Kidney epithelial cell (primary cell): Measurements from ENCODE around the gene MASTL. TPM values are rescaled to one million over a fixed set of nuclear protein-coding genes. Genes with fewer than 3 reads are reported as not detected.
A peak's percentile ranks its signal among the peaks of the same experiment; 100 is the strongest.

ENCODE experiments used
- DNase-seq: peaks from one replicate; pipeline ENCODE4 v3.0.0-alpha.2; 2010; ENCODE audit warnings: low read depth
- H3K27me3 ChIP-seq: 2 replicates; pipeline ENCODE4 v1.6.0; 2011; ENCODE audit warnings: low read length; ENCODE audit not compliant: control insufficient read depth, insufficient read depth
- H3K36me3 ChIP-seq: 2 replicates; pipeline ENCODE4 v1.5.1; 2011; ENCODE audit warnings: low read length; ENCODE audit not compliant: control insufficient read depth, insufficient read depth
- H3K4me3 ChIP-seq: 2 replicates; pipeline ENCODE4 v1.5.1; 2011; ENCODE audit warnings: low read depth, mild to moderate bottlenecking, control low read depth, low read length
- total RNA-seq: library from RNA; depleted of rRNA; stranded (reverse); fragments of >200 nt; gene quantifications from 2 replicates; pipeline ENCODE4 v1.2.3, GENCODE V29; 2015
- TF ChIP-seq, protein P1 (sequence below): IDR thresholded peaks from 2 replicates; pipeline ENCODE4 v1.5.1; 2011; ENCODE audit warnings: mild to moderate bottlenecking, moderate library complexity, low read length, control low read depth, inconsistent platforms; ENCODE audit not compliant: insufficient read depth, poor library complexity, severe bottlenecking

Gene MASTL
- total RNA-seq, 1 donor from 2014 or later = 11.0 TPM

DNA sequence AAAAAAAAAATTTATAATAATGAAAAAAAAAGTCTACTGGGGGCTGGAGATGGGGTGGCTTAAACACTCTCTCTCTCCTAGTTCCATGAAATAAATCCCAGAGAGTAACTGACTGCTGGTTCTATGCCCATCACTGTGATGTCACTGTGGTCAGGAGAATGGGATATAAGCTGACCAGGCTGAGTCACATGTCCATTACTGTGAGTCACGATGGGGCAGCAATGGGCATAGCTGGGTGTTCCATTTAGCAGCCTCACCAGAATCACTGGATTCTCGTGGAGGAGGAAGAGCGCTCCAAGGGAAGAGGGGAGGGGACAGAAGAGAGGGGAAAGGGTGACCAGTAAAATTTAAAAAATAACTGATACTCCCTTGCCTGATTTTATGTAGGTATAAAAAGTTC is 37.1 kb downstream of the MASTL start:
- H3K27me3 ChIP-seq = no peaks in the 10 kb centered on the region
- H3K36me3 ChIP-seq = no peaks in the 10 kb centered on the region
- peak; percentile 92 for DNase-seq
- TF ChIP-seq, protein P1, sequence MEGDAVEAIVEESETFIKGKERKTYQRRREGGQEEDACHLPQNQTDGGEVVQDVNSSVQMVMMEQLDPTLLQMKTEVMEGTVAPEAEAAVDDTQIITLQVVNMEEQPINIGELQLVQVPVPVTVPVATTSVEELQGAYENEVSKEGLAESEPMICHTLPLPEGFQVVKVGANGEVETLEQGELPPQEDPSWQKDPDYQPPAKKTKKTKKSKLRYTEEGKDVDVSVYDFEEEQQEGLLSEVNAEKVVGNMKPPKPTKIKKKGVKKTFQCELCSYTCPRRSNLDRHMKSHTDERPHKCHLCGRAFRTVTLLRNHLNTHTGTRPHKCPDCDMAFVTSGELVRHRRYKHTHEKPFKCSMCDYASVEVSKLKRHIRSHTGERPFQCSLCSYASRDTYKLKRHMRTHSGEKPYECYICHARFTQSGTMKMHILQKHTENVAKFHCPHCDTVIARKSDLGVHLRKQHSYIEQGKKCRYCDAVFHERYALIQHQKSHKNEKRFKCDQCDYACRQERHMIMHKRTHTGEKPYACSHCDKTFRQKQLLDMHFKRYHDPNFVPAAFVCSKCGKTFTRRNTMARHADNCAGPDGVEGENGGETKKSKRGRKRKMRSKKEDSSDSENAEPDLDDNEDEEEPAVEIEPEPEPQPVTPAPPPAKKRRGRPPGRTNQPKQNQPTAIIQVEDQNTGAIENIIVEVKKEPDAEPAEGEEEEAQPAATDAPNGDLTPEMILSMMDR = no peak
- H3K4me3 ChIP-seq = no peak overlapping the region

DNA sequence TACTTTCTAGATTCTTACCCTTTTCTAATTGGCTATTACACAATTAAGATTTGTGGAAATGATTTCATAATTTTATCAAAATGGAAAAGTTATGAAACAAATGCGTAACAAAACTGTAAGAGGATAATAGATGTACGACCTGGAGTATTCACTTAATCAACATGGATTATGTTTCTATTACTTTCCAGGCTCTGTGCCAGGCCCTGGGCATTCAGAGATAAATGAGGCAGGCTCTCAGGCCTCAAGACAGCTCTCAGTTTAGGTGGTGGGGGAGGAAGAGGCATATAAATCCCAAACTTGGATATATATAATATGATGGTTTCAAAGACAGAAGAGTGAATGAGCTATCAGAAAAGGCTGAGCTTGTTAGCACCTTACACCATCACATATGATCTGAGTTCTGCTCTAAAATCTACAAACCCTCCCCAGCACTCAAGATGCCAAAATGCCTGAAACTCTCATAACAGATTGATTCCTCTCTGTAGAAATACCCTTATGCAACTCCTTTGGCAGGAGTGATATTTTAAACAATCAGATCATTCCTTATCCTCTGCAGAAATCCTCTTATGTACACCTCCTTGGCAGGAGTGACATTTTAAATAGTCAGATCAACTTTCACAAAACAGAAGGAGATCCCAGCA is 42.9 kb downstream of the MASTL start:
- Histone ChIP-seq H3K4me3 (no peak overlapping the region), H3K27me3 (no peaks in the 10 kb centered on the region), H3K36me3 (no peaks in the 10 kb centered on the region)
- DNase-seq = no peak
- TF ChIP-seq, protein P1 = no peak

DNA sequence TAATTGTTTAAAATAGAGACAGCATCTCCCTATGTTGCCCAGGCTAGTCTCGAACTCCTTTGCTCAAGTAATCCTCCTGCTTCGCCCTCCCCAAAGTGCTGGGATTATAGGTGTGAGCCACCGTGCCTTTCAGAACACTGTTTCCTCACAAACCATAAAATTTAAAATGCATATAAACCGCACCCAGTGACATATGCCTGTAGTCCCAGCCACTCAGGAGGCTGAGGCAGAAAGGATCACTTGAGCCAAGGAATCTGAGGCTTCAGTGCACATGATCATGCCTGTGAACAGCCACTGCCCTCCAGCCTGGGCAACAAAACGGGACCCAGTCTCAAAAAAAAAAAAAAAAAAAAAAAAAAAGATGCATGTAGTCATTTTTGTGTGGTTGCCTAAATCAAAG is 48.7 kb downstream of the MASTL start:
- H3K36me3 ChIP-seq = no peaks in the 10 kb centered on the region
- DNase-seq = no peak
- no peak overlapping the region for H3K4me3 ChIP-seq
- TF ChIP-seq, protein P1 = no peak
- no peaks in the 10 kb centered on the region for H3K27me3 ChIP-seq

DNA sequence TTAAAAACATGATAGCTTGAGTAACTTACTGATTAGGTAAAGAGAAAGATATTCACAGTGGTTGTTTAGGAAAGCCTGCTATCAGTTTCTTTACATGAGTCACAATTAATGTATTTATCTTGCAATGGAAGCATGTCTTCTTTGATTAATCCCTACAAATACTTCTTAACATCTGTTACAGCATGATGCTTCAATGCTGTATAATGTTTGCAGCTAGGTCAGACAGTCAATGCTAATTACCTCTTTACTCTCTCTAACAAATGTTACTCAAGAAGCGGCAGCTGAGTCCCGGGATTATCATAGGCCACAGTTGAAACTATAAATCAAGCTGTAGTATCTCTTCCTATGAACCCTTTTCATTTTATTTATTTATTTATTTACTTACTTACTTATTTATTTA is 52.2 kb downstream of the MASTL start:
- no peak for DNase-seq
- TF ChIP-seq, protein P1 = no peak
- no peaks in the 10 kb centered on the region for H3K36me3 ChIP-seq

DNA sequence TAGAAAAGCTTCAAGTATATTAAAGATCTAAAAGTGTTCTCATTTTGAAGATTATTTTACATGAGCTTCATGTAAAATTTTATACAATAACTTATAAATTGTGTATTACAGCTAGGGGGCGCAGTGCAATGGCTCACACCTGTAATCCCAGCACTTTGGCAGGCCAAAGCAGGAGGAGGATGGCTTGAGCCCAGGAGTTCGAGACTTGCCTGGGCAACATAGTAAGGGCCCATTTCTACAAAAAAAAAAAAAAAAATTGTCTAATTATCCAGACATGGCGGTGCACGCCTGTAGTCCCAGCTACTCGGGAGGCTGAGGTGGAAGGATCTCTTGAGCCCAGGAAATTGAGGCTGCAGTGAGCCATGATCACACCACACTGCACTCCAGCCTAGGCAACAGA is 68.8 kb downstream of the MASTL start:
- DNase-seq = no peak
- Histone ChIP-seq H3K4me3 (no peak overlapping the region), H3K36me3 (no peaks in the 10 kb centered on the region), H3K27me3 (no peaks in the 10 kb centered on the region)
- TF ChIP-seq, protein P1 = peak; percentile 48

More for the DNA sequence above, 52.2 kb downstream of the MASTL start:
- Histone ChIP-seq H3K4me3 (no peak overlapping the region), H3K27me3 (no peaks in the 10 kb centered on the region)

DNA sequence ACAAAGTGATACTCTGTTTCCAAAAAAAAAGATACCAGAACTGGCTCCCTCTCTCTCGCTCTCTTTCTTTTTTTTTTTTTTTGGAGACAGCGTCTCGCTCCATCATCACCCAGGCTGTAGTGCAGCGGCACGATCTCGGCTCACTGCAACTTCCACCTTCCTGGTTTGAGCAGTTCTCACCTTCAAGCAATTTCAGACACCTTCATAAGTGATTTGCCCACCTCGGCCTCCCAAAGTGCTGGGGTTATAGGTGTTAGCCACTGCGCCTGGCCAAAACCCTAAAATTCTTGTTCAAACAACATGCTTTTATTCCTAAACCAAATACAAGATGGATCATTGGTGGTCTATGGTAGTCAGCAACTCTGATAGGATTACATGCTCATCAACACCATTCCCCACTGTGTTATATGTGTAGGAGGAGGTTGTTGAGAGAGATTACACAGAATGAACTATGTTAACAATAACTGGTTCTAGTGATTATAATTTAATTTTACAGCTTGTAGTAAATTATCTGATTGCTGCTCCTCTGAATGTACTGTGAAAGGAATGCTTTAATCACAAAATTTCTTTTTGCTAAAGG is 69.9 kb downstream of the MASTL start:
- H3K4me3 ChIP-seq = no peak overlapping the region
- H3K36me3 ChIP-seq = no peaks in the 10 kb centered on the region
- DNase-seq = no peak
- no peaks in the 10 kb centered on the region for H3K27me3 ChIP-seq
- TF ChIP-seq, protein P1 = no peak
